HEK293 (cell line): Measurements from ENCODE around the gene RPS19.

Source experiments
- GLIS1 ChIP-seq: fragments of 450-650 bp; formaldehyde crosslinking; IDR thresholded peaks from 2 replicates; pipeline ENCODE4 v1.5.1; 2016; ENCODE audit warnings: missing biosample characterization, missing genetic modification characterization
- GLIS2 ChIP-seq: fragments of 450-650 bp; formaldehyde crosslinking; IDR thresholded peaks from 2 replicates; pipeline ENCODE4 v1.5.1; 2016; ENCODE audit warnings: missing biosample characterization, missing genetic modification characterization
- RBAK ChIP-seq: fragments of 450-650 bp; formaldehyde crosslinking; IDR thresholded peaks from 2 replicates; pipeline ENCODE4 v1.5.1; 2016; ENCODE audit warnings: missing biosample characterization, missing genetic modification characterization
- SETDB1 ChIP-seq: IDR thresholded peaks from one replicate; pipeline ENCODE4 v1.6.1; 2017; ENCODE audit warnings: mild to moderate bottlenecking, low read length, moderate library complexity, mixed read lengths; ENCODE audit not compliant: insufficient read length
- ZBTB10 ChIP-seq: fragments of 450-650 bp; formaldehyde crosslinking; IDR thresholded peaks from 2 replicates; pipeline ENCODE4 v1.5.1; 2016; ENCODE audit warnings: missing biosample characterization, missing genetic modification characterization
- ZBTB21 ChIP-seq: fragments of 450-650 bp; formaldehyde crosslinking; IDR thresholded peaks from 2 replicates; pipeline ENCODE4 v1.5.1; 2017; ENCODE audit warnings: missing biosample characterization, missing genetic modification characterization
- ZBTB6 ChIP-seq: fragments of 450-650 bp; formaldehyde crosslinking; IDR thresholded peaks from 2 replicates; pipeline ENCODE4 v1.5.1; 2017; ENCODE audit warnings: missing biosample characterization, missing genetic modification characterization
- ZBTB8A ChIP-seq: fragments of 450-650 bp; formaldehyde crosslinking; IDR thresholded peaks from 2 replicates; pipeline ENCODE4 v1.5.1; 2016; ENCODE audit warnings: missing biosample characterization, missing genetic modification characterization
- ZIC2 ChIP-seq: fragments of 450-650 bp; formaldehyde crosslinking; IDR thresholded peaks from 2 replicates; pipeline ENCODE4 v1.5.1; 2016; ENCODE audit warnings: missing biosample characterization, missing genetic modification characterization
- ZNF174 ChIP-seq: fragments of 450-650 bp; formaldehyde crosslinking; IDR thresholded peaks from 2 replicates; pipeline ENCODE4 v1.5.0; 2017; ENCODE audit warnings: missing biosample characterization, mild to moderate bottlenecking, missing genetic modification characterization
- ZNF202 ChIP-seq: fragments of 450-650 bp; formaldehyde crosslinking; IDR thresholded peaks from 2 replicates; pipeline ENCODE4 v1.5.1; 2016; ENCODE audit warnings: missing biosample characterization, missing genetic modification characterization, borderline replicate concordance
- ZNF23 ChIP-seq: fragments of 450-650 bp; formaldehyde crosslinking; IDR thresholded peaks from 2 replicates; pipeline ENCODE4 v1.5.1; 2016; ENCODE audit warnings: missing biosample characterization, missing genetic modification characterization, borderline replicate concordance
- ZNF239 ChIP-seq: fragments of 450-650 bp; formaldehyde crosslinking; IDR thresholded peaks from 2 replicates; pipeline ENCODE4 v1.5.1; 2016; ENCODE audit warnings: missing biosample characterization, missing genetic modification characterization
- ZNF24 ChIP-seq: fragments of 450-650 bp; formaldehyde crosslinking; IDR thresholded peaks from 2 replicates; pipeline ENCODE4 v1.5.1; 2016; ENCODE audit warnings: missing biosample characterization, missing genetic modification characterization
- ZNF366 ChIP-seq: fragments of 450-650 bp; formaldehyde crosslinking; conservative IDR thresholded peaks from 2 replicates; pipeline ENCODE4 v1.5.1; 2016; ENCODE audit warnings: missing biosample characterization, missing genetic modification characterization
- ZNF37A ChIP-seq: fragments of 450-650 bp; IDR thresholded peaks from 2 replicates; pipeline ENCODE4 v1.5.1; 2018; ENCODE audit warnings: missing biosample characterization, missing genetic modification characterization
- ZNF530 ChIP-seq: fragments of 450-650 bp; formaldehyde crosslinking; IDR thresholded peaks from 2 replicates; pipeline ENCODE4 v1.5.1; 2016; ENCODE audit warnings: low read depth, missing biosample characterization, missing genetic modification characterization
- ZNF544 ChIP-seq: fragments of 450-650 bp; formaldehyde crosslinking; IDR thresholded peaks from 2 replicates; pipeline ENCODE4 v1.5.0; 2017; ENCODE audit warnings: missing biosample characterization, missing genetic modification characterization
- ZNF621 ChIP-seq: fragments of 450-650 bp; formaldehyde crosslinking; IDR thresholded peaks from 2 replicates; pipeline ENCODE4 v1.5.1; 2017; ENCODE audit warnings: missing biosample characterization, missing genetic modification characterization
- ZNF623 ChIP-seq: fragments of 450-650 bp; formaldehyde crosslinking; IDR thresholded peaks from 2 replicates; pipeline ENCODE4 v1.5.1; 2016; ENCODE audit warnings: missing biosample characterization, missing genetic modification characterization
- ZNF658 ChIP-seq: fragments of 450-650 bp; formaldehyde crosslinking; IDR thresholded peaks from 2 replicates; pipeline ENCODE4; 2016; ENCODE audit warnings: missing biosample characterization, missing genetic modification characterization
- ZNF670 ChIP-seq: fragments of 450-650 bp; formaldehyde crosslinking; IDR thresholded peaks from 2 replicates; pipeline ENCODE4 v1.5.1; 2016; ENCODE audit warnings: missing biosample characterization, missing genetic modification characterization, low read depth
- ZNF692 ChIP-seq: fragments of 450-650 bp; formaldehyde crosslinking; IDR thresholded peaks from 2 replicates; pipeline ENCODE4 v1.5.1; 2016; ENCODE audit warnings: missing biosample characterization, missing genetic modification characterization
- ZNF701 ChIP-seq: fragments of 450-650 bp; formaldehyde crosslinking; IDR thresholded peaks from 2 replicates; pipeline ENCODE4 v1.5.1; 2016; ENCODE audit warnings: missing biosample characterization, missing genetic modification characterization
- ZNF791 ChIP-seq: fragments of 450-650 bp; formaldehyde crosslinking; IDR thresholded peaks from 2 replicates; pipeline ENCODE4 v1.5.1; 2016; ENCODE audit warnings: missing biosample characterization, missing genetic modification characterization
- TF ChIP-seq, protein P1 (sequence below): fragments of 450-650 bp; formaldehyde crosslinking; IDR thresholded peaks from 2 replicates; pipeline ENCODE4 v1.5.1; 2016; ENCODE audit warnings: missing biosample characterization, missing genetic modification characterization
- TF ChIP-seq, protein P2 (sequence below): fragments of 450-650 bp; formaldehyde crosslinking; IDR thresholded peaks from 2 replicates; pipeline ENCODE4 v1.5.1; 2017; ENCODE audit warnings: missing biosample characterization, missing genetic modification characterization
- TF ChIP-seq, protein P3 (sequence below): fragments of 450-650 bp; formaldehyde crosslinking; IDR thresholded peaks from 2 replicates; pipeline ENCODE4 v1.5.1; 2016; ENCODE audit warnings: missing biosample characterization, missing genetic modification characterization

The RPS19 gene

GRCh38 chr19:41913538-41914423, 53.7 kb downstream of the RPS19 start (continued):
- 0 out of 2 replicates have a peak, but pooled peaks have one; percentile 28 for TF ChIP-seq ZBTB6 (tag by site-specific recombination)
- peak; percentile 81; the same call in 1 of the 2 replicates for TF ChIP-seq ZNF202 (tag by site-specific recombination)
- TF ChIP-seq GLIS1: peak; percentile 96
- no peak for TF ChIP-seq SETDB1
- no peak for TF ChIP-seq ZNF23 (tag by site-specific recombination)
- no peak for TF ChIP-seq ZNF791 (tag by site-specific recombination)
- TF ChIP-seq ZNF623 (tag by site-specific recombination): no peak
- peak; percentile 58; the same call in 1 of the 2 replicates for TF ChIP-seq ZBTB10 (tag by site-specific recombination)
- no peak for TF ChIP-seq ZNF239 (tag by site-specific recombination)
- TF ChIP-seq ZBTB21: no peak
- TF ChIP-seq ZIC2 (tag by site-specific recombination): peak; percentile 49
- TF ChIP-seq, protein P1, sequence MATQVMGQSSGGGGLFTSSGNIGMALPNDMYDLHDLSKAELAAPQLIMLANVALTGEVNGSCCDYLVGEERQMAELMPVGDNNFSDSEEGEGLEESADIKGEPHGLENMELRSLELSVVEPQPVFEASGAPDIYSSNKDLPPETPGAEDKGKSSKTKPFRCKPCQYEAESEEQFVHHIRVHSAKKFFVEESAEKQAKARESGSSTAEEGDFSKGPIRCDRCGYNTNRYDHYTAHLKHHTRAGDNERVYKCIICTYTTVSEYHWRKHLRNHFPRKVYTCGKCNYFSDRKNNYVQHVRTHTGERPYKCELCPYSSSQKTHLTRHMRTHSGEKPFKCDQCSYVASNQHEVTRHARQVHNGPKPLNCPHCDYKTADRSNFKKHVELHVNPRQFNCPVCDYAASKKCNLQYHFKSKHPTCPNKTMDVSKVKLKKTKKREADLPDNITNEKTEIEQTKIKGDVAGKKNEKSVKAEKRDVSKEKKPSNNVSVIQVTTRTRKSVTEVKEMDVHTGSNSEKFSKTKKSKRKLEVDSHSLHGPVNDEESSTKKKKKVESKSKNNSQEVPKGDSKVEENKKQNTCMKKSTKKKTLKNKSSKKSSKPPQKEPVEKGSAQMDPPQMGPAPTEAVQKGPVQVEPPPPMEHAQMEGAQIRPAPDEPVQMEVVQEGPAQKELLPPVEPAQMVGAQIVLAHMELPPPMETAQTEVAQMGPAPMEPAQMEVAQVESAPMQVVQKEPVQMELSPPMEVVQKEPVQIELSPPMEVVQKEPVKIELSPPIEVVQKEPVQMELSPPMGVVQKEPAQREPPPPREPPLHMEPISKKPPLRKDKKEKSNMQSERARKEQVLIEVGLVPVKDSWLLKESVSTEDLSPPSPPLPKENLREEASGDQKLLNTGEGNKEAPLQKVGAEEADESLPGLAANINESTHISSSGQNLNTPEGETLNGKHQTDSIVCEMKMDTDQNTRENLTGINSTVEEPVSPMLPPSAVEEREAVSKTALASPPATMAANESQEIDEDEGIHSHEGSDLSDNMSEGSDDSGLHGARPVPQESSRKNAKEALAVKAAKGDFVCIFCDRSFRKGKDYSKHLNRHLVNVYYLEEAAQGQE (tag by site-specific recombination): no peak
- TF ChIP-seq ZNF37A (tag by site-specific recombination): no peak
- TF ChIP-seq ZBTB8A (tag by site-specific recombination): no peak
- 0 out of 2 replicates have a peak, but pooled peaks have one; percentile 21 for TF ChIP-seq RBAK (tag by site-specific recombination)
- no peak for TF ChIP-seq ZNF658
- no peak for TF ChIP-seq ZNF621 (tag by site-specific recombination)
- no peak for TF ChIP-seq ZNF530
- TF ChIP-seq ZNF366 (tag by site-specific recombination): peak; percentile 91
- no peak for TF ChIP-seq ZNF692 (tag by site-specific recombination)
- TF ChIP-seq, protein P2, sequence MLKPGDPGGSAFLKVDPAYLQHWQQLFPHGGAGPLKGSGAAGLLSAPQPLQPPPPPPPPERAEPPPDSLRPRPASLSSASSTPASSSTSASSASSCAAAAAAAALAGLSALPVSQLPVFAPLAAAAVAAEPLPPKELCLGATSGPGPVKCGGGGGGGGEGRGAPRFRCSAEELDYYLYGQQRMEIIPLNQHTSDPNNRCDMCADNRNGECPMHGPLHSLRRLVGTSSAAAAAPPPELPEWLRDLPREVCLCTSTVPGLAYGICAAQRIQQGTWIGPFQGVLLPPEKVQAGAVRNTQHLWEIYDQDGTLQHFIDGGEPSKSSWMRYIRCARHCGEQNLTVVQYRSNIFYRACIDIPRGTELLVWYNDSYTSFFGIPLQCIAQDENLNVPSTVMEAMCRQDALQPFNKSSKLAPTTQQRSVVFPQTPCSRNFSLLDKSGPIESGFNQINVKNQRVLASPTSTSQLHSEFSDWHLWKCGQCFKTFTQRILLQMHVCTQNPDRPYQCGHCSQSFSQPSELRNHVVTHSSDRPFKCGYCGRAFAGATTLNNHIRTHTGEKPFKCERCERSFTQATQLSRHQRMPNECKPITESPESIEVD (tag by site-specific recombination): no peak
- no peak for TF ChIP-seq ZNF174
- no peak for TF ChIP-seq ZNF701 (tag by site-specific recombination)
- TF ChIP-seq GLIS2 (tag by site-specific recombination): peak; percentile 87
- TF ChIP-seq ZNF24 (tag by site-specific recombination): no peak
- TF ChIP-seq, protein P3, sequence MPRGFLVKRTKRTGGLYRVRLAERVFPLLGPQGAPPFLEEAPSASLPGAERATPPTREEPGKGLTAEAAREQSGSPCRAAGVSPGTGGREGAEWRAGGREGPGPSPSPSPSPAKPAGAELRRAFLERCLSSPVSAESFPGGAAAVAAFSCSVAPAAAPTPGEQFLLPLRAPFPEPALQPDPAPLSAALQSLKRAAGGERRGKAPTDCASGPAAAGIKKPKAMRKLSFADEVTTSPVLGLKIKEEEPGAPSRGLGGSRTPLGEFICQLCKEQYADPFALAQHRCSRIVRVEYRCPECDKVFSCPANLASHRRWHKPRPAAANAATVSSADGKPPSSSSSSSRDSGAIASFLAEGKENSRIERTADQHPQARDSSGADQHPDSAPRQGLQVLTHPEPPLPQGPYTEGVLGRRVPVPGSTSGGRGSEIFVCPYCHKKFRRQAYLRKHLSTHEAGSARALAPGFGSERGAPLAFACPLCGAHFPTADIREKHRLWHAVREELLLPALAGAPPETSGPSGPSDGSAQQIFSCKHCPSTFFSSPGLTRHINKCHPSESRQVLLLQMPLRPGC (tag by site-specific recombination): no peak
- TF ChIP-seq ZNF670: no peak
- no peak for TF ChIP-seq ZNF544 (tag by site-specific recombination)
